Measurements from ENCODE around the gene ZNF136. TPM values are rescaled to one million over a fixed set of nuclear protein-coding genes. Genes with fewer than 3 reads are reported as not detected.
A peak's percentile ranks its signal among the peaks of the same experiment; 100 is the strongest.

ZNF136 gene
- total and polyA plus RNA-seq, 11 donors: 2.7 to 7.5 (median 4.1) TPM

- peak overlapping the region in 7 of 12 donors; percentile 4 to 54 (median 30) for H3K27ac ChIP-seq
- TF ChIP-seq POLR2A (IDR thresholded peaks at IDR 0.05) (no peak), CTCF (IDR thresholded peaks at IDR 0.05) (no peak)
- intact Hi-C loops (cut with DNase I): no loop called here
- H3K27me3 ChIP-seq: no peaks in the 10 kb centered on the region
- ATAC-seq (peak; percentile 77 to 91 (median 88)), DNase-seq (peak in 4 of 5 donors; percentile 11 to 68 (median 50))
- H3K4me3 ChIP-seq: no peak overlapping the region
- H3K36me3 ChIP-seq: peaks cover 0 to 42% (median 13%) of the 10 kb centered on the region in 9 donors
- WGBS, 4 donors: 68 to 90% (median 82%) methylated on average over 6 of the region's 6 CpGs
- peaks cover 0 to 22% (median 0%) of the 10 kb centered on the region in 12 donors for H3K9me3 ChIP-seq
- H3K4me1 ChIP-seq: peaks cover 0 to 29% (median 6%) of the 10 kb centered on the region in 12 donors
Observed at GRCh38 chr19:12230751-12231733, 68.1 kb downstream of the ZNF136 start.

- Histone ChIP-seq H3K9me3 (peaks cover 0 to 22% (median 0%) of the 10 kb centered on the region in 12 donors), H3K4me1 (peaks cover 0 to 29% (median 6%) of the 10 kb centered on the region in 12 donors), H3K27me3 (no peaks in the 10 kb centered on the region), H3K4me3 (no peak overlapping the region), H3K27ac (no peak overlapping the region), H3K36me3 (peaks cover 0 to 44% (median 11%) of the 10 kb centered on the region in 9 donors)
- intact Hi-C loops (cut with DNase I): no loop called here
- DNase-seq (no peak), ATAC-seq (no peak)
- TF ChIP-seq POLR2A (IDR thresholded peaks at IDR 0.05) (no peak), CTCF (IDR thresholded peaks at IDR 0.05) (no peak)
- WGBS, 4 donors: 51 to 73% (median 63%) methylated on average over 3 of the region's 3 CpGs
Observed at GRCh38 chr19:12232961-12233360, 70.1 kb downstream of the ZNF136 start.

DNA sequence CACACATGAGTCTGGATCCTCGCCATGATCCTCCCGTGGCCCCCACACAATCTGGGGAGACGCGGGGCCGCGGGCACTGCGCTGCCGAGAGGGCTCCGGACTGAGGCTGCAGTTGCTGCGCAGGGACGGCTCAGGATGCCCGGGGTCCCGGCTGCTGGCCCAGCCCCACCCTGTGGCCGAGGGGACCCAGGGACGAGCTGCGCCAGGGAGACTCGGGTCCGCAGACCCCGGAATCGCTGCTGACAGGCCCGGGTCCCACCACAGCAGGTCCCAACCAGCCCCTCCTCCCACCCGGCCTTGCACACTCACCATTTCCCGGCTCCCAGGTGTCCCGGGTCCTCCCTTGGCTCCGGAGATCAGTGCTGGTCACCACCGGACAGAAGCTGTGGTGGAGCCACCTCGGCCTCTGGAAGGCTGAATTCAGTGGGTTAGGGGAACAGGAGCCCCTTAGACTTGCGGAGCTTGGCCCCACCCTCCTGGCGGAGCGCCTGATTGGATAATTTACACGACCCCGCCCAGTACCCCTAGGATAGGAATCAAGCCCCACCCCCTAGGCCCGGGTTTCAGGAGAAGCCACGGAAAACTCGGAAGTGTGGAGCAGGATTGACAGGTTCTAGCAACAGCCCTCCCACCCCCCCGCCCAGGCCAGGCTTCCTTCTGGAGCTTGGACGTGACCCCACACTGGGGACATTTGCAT, 74.4 kb downstream of the ZNF136 start:
- DNase-seq (no peak), ATAC-seq (peak in 1 of 4 donors; percentile 20)
- WGBS, 4 donors: 96 to 97% (median 96%) methylated on average over 31 to 37 of the region's 37 CpGs
- H3K4me1 ChIP-seq: peaks cover 0 to 12% (median 6%) of the 10 kb centered on the region in 12 donors
- no peak overlapping the region for H3K4me3 ChIP-seq
- H3K36me3 ChIP-seq: peaks cover 0 to 62% (median 14%) of the 10 kb centered on the region in 9 donors
- TF ChIP-seq CTCF (IDR thresholded peaks at IDR 0.05) (no peak), POLR2A (IDR thresholded peaks at IDR 0.05) (no peak)
- H3K27ac ChIP-seq: no peak overlapping the region
- H3K9me3 ChIP-seq: peaks cover 0 to 12% (median 0%) of the 10 kb centered on the region in 12 donors
- intact Hi-C loops (cut with DNase I): no loop called here
- H3K27me3 ChIP-seq: no peaks in the 10 kb centered on the region

Other genes with a start within 250 kb of the ZNF136 start
- gene ZNF700, start 238.0 kb upstream of the ZNF136 start, total RNA-seq: 1 to 10 TPM; 2.2 to 7.5 (median 4.1) TPM
- gene ZNF700, start 238.0 kb upstream of the ZNF136 start, polyA plus RNA-seq: 1 to 10 TPM; 3.1 to 3.8 TPM
- 1 to 10 TPM; 1.3 to 6.2 (median 5.0) TPM for gene ZNF763, start 198.1 kb upstream of the ZNF136 start, total RNA-seq
- 1 to 10 TPM; 1.6 to 5.3 TPM for gene ZNF763, start 198.1 kb upstream of the ZNF136 start, polyA plus RNA-seq
- gene ZNF433, start 127.4 kb upstream of the ZNF136 start, total RNA-seq: 1 to 10 TPM; 2.2 to 5.5 (median 3.6) TPM
- gene ZNF433, start 127.4 kb upstream of the ZNF136 start, polyA plus RNA-seq: 1 to 10 TPM; 3.5 to 6.6 TPM
- gene ZNF878, start 110.1 kb upstream of the ZNF136 start, total RNA-seq: under 1 TPM in 4 of 9 donors, not detected in 5; 0.16 to 0.24 (median 0.22) TPM
- under 1 TPM; 0.11 to 0.23 TPM for gene ZNF878, start 110.1 kb upstream of the ZNF136 start, polyA plus RNA-seq
- 10 to 100 TPM in 7 of 9 donors, 1 to 10 TPM in 2; 7.5 to 24.3 (median 13.8) TPM for gene ZNF844, start 98.4 kb upstream of the ZNF136 start, total RNA-seq
- gene ZNF844, start 98.4 kb upstream of the ZNF136 start, polyA plus RNA-seq: 1 to 10 TPM; 3.6 to 6.3 TPM
- gene ZNF20, start 22.7 kb upstream of the ZNF136 start, total RNA-seq: 1 to 10 TPM in 5 of 9 donors, under 1 TPM in 1, not detected in 3; 0.63 to 2.7 (median 1.4) TPM
- gene ZNF20, start 22.7 kb upstream of the ZNF136 start, polyA plus RNA-seq: 1 to 10 TPM; 1.2 to 1.6 TPM
- gene ZNF625, start 6.4 kb upstream of the ZNF136 start, total RNA-seq: 1 to 10 TPM; 3.1 to 7.2 (median 4.5) TPM
- gene ZNF625, start 6.4 kb upstream of the ZNF136 start, polyA plus RNA-seq: 1 to 10 TPM in 1 of 2 donors, under 1 TPM in 1; 1.00 to 1.7 TPM
- 10 to 100 TPM in 3 of 9 donors, 1 to 10 TPM in 6; 4.3 to 13.7 (median 9.5) TPM for gene ZNF44, start 131.8 kb downstream of the ZNF136 start, total RNA-seq
- 1 to 10 TPM; 7.2 to 7.5 TPM for gene ZNF44, start 131.8 kb downstream of the ZNF136 start, polyA plus RNA-seq
- gene ZNF563, start 170.5 kb downstream of the ZNF136 start, total RNA-seq: 1 to 10 TPM; 1.5 to 6.9 (median 3.8) TPM
- 1 to 10 TPM; 1.9 to 2.8 TPM for gene ZNF563, start 170.5 kb downstream of the ZNF136 start, polyA plus RNA-seq
- gene ZNF442, start 202.6 kb downstream of the ZNF136 start, total RNA-seq: 1 to 10 TPM; 1.1 to 4.3 (median 3.6) TPM
- gene ZNF442, start 202.6 kb downstream of the ZNF136 start, polyA plus RNA-seq: under 1 TPM; 0.80 to 0.91 TPM
- 1 to 10 TPM; 1.5 to 3.9 (median 2.1) TPM for gene ZNF799, start 238.2 kb downstream of the ZNF136 start, total RNA-seq
- 1 to 10 TPM; 1.8 to 2.2 TPM for gene ZNF799, start 238.2 kb downstream of the ZNF136 start, polyA plus RNA-seq

All from heart left ventricle (tissue), 16 donors.